ENCODE results near the gene APOL3.
"Not testable (repeated sequence)": the region's sequence is repeated elsewhere in the genome, so short reads cannot be mapped to it uniquely, and the experiment has no call there.

The APOL3 gene

GRCh38 chr22:36102995-36103394 is 57.6 kb downstream of the APOL3 start:
- DNase-seq (ENCODE audit: low read depth in 2 of 2), result no peak

GRCh38 chr22:36101756-36102155 is 58.8 kb downstream of the APOL3 start:
- DNase-seq (ENCODE audit: low read depth in 2 of 2), result no peak

GRCh38 chr22:36100908-36101307 is 59.6 kb downstream of the APOL3 start:
- not testable (repeated sequence) for DNase-seq (ENCODE audit: low read depth in 2 of 2)

- DNase-seq (ENCODE audit: low read depth in 2 of 2), result no peak
Measured at GRCh38 chr22:36100134-36100824, 60.3 kb downstream of the APOL3 start.

DNA sequence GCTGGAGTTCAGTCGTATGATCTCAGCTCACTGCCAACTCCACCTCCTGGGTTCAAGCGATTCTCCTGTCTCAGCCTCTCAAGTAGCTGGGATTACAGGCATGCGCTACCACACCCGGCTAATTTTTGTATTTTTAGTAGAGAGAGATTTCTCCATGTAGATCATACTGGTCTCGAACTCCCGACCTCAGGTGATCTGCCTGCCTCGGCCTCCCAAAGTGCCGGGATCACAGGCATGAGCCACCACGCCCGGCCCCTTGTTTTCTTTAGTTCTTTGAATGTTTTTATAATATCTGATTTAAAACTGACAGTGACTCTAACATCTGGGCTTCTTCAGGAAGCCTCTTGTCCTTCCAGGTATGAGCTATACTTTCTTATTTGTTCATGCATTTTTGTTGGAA is 61.0 kb downstream of the APOL3 start:
- DNase-seq (ENCODE audit: low read depth in 2 of 2), result not testable (repeated sequence)

DNA sequence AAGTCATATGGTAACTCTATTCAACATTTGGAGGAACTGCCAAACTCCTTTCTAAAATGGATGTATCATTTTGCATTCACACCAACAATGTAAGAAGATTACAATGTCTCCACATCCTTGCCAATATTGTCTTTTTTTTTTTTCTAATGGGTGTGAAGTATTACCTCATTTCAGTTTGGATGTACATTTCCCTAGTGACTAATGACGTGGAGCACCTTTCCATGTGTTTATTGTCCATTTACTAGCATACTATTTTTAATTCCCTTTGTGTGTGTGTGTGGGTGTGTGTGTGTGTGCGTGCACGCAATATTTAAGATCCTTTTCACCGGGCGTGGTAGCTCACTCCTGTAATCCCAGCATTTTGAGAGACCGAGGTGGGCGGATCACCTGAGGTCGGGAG is 62.7 kb downstream of the APOL3 start:
- DNase-seq (ENCODE audit: low read depth in 2 of 2), result no peak

GRCh38 chr22:36090772-36091171 is 69.8 kb downstream of the APOL3 start:
- DNase-seq (ENCODE audit: low read depth in 2 of 2), result not testable (repeated sequence)
